NCI-H128 (cell line): ENCODE data around the gene LCP2.

Experiments
- DNase-seq: peaks from one replicate; lab custom pipeline; 2025; ENCODE audit not compliant: unreplicated experiment; lab: John Stamatoyannopoulos, UW

LCP2 gene

GRCh38 chr5:170316937-170317336 lies 19.4 kb upstream of the LCP2 start:
- no peak for DNase-seq

- no peak for DNase-seq
Observed at GRCh38 chr5:170315154-170315553, 17.6 kb upstream of the LCP2 start.

- no peak for DNase-seq
Observed at GRCh38 chr5:170314541-170315095, 17.0 kb upstream of the LCP2 start.

- DNase-seq: no peak
Observed at GRCh38 chr5:170313816-170314215, 16.2 kb upstream of the LCP2 start.

- DNase-seq: no peak
Observed at GRCh38 chr5:170313344-170313743, 15.8 kb upstream of the LCP2 start.

- DNase-seq: no peak
Observed at GRCh38 chr5:170312666-170313065, 15.1 kb upstream of the LCP2 start.

GRCh38 chr5:170312301-170312595 lies 14.7 kb upstream of the LCP2 start:
- no peak for DNase-seq

- no peak for DNase-seq
Observed at GRCh38 chr5:170311511-170312300, 14.1 kb upstream of the LCP2 start.

- no peak for DNase-seq
Observed at GRCh38 chr5:170310256-170310926, 12.8 kb upstream of the LCP2 start.

- no peak for DNase-seq
Observed at GRCh38 chr5:170308686-170309085, 11.1 kb upstream of the LCP2 start.

- DNase-seq: no peak
Observed at GRCh38 chr5:170307575-170308465, 10.2 kb upstream of the LCP2 start.

- DNase-seq: no peak
Observed at GRCh38 chr5:170306381-170306831, 8.8 kb upstream of the LCP2 start.

GRCh38 chr5:170305646-170306025 lies 8.1 kb upstream of the LCP2 start:
- no peak for DNase-seq

GRCh38 chr5:170305016-170305645 lies 7.6 kb upstream of the LCP2 start:
- no peak for DNase-seq

GRCh38 chr5:170303549-170303948 lies 6.0 kb upstream of the LCP2 start:
- DNase-seq: no peak

- no peak for DNase-seq
Observed at GRCh38 chr5:170302653-170303501, 5.3 kb upstream of the LCP2 start.

GRCh38 chr5:170301981-170302652 lies 4.5 kb upstream of the LCP2 start:
- no peak for DNase-seq

- DNase-seq: no peak
Observed at GRCh38 chr5:170301149-170301548, 3.6 kb upstream of the LCP2 start.

GRCh38 chr5:170300361-170301013 lies 2.9 kb upstream of the LCP2 start:
- no peak for DNase-seq
